ENCODE measurements around the gene TC2N. TPM values are rescaled to one million over a fixed set of nuclear protein-coding genes. Genes with fewer than 3 reads are reported as not detected.

TC2N gene
- total and polyA plus RNA-seq, 2 donors (not counting 3 experiments of a cell fraction or from before 2014, with no cell fraction given), result 0.40 TPM; not detected in 1

DNA sequence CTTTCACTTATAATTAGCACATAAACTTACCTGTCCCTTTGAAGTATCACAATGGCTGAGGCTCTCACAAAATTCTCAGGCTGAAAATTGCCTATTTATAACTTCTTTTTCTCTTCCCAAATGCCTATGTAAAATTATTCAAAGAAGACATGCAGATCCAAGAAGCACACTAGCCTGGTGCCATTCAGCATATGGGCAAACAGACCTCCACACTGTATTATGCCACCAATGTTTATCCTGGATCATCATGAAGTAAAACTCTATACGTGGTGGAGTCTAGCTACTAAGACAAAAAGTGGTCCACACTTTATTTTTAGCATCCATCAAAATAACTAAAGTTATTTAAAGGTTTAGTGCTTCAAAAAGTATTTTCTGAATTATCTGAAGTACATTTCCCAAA lies 15.8 kb downstream of the TC2N start:
- Histone ChIP-seq H3K4me3 (replicated peaks in 1 of 3; ENCODE audit: insufficient read depth in 1 of 3, low read depth in 1 of 3, low read length in 3 of 3) (no peak overlapping the region), H2AFZ (ENCODE audit: low read depth, low read length) (no peak overlapping the region), H3K9ac (replicated peaks; ENCODE audit: extremely low read depth, insufficient read depth, low read length) (no peak overlapping the region), H4K20me1 (replicated peaks; ENCODE audit: control insufficient read depth, extremely low read depth, insufficient read depth, low read length) (no peaks in the 10 kb centered on the region), H3K27ac (ENCODE audit: insufficient read depth, low read depth, low read length) (no peak overlapping the region), H3K4me1 (ENCODE audit: control insufficient read depth, extremely low read depth, insufficient read depth, low read length) (no peaks in the 10 kb centered on the region), H3K36me3 (ENCODE audit: control insufficient read depth in 2 of 2, extremely low read depth in 1 of 2, insufficient read depth in 2 of 2, low read length in 2 of 2) (no peaks in the 10 kb centered on the region), H3K4me2 (ENCODE audit: insufficient read depth, low read length) (no peak overlapping the region), H3K9me3 (replicated peaks; ENCODE audit: control insufficient read depth, insufficient read depth, low read length) (no peaks in the 10 kb centered on the region), H3K9me1 (replicated peaks; ENCODE audit: control insufficient read depth, extremely low read depth, insufficient read depth, low read length) (no peaks in the 10 kb centered on the region), H3K27me3 (ENCODE audit: control insufficient read depth in 2 of 2, insufficient read depth in 2 of 2, low read length in 2 of 2) (peaks cover 0 to 3% of the 10 kb centered on the region in 2 experiments), H3K79me2 (ENCODE audit: control insufficient read depth, insufficient read depth, low read length) (no peaks in the 10 kb centered on the region)
- no peak for TF ChIP-seq GATA2 (IDR thresholded peaks at IDR 0.05; ENCODE audit: insufficient read depth, insufficient read length, low read depth, low read length)
- TF ChIP-seq, protein P1, sequence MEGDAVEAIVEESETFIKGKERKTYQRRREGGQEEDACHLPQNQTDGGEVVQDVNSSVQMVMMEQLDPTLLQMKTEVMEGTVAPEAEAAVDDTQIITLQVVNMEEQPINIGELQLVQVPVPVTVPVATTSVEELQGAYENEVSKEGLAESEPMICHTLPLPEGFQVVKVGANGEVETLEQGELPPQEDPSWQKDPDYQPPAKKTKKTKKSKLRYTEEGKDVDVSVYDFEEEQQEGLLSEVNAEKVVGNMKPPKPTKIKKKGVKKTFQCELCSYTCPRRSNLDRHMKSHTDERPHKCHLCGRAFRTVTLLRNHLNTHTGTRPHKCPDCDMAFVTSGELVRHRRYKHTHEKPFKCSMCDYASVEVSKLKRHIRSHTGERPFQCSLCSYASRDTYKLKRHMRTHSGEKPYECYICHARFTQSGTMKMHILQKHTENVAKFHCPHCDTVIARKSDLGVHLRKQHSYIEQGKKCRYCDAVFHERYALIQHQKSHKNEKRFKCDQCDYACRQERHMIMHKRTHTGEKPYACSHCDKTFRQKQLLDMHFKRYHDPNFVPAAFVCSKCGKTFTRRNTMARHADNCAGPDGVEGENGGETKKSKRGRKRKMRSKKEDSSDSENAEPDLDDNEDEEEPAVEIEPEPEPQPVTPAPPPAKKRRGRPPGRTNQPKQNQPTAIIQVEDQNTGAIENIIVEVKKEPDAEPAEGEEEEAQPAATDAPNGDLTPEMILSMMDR (IDR thresholded peaks at IDR 0.05; ENCODE audit: extremely low read depth in 1 of 2, insufficient read depth in 1 of 2, low read depth in 1 of 2, low read length in 2 of 2), result no peak
- FAIRE-seq (no peak), DNase-seq (ENCODE audit: low read depth, low spot score) (no peak)
- CTCF ChIA-PET, result no interaction called here
- POLR2A ChIA-PET, result no interaction called here
- no TSS peak for BruUV-seq (replicated peaks)
- dilution Hi-C loops (cut with MboI; ENCODE audit: extremely low pct_ligation_motif_present, low sequenced_read_pairs), result no loop called here
- intact Hi-C loops (cut with micrococcal nuclease), result no loop called here

DNA sequence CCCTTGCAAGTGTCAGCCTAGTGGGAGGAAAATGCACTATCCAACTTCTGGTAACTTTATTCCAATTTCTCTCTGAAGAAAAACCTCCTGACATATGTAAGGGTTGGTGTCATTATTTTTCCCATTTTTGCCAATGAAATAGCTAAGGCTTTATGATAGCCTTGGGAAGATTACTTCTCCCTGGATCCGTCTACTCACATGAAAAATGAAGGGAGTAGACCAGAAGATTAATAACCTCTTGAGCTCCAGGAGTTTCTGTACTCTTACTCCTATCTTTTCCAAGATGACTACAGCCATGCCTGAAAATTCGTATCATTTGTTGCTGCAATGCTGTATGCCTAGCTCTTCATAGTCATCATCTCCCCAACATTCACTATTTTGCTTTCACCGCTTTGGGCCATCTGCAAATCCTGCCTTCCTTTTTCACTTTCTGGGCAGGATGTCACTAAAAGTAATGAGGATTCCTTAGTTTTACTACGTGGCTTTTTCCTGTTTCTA lies 18.8 kb downstream of the TC2N start:
- Histone ChIP-seq H3K27me3 (ENCODE audit: control insufficient read depth in 2 of 2, insufficient read depth in 2 of 2, low read length in 2 of 2) (peaks cover 0 to 3% of the 10 kb centered on the region in 2 experiments), H3K4me1 (ENCODE audit: control insufficient read depth, extremely low read depth, insufficient read depth, low read length) (no peaks in the 10 kb centered on the region), H3K9me1 (replicated peaks; ENCODE audit: control insufficient read depth, extremely low read depth, insufficient read depth, low read length) (no peaks in the 10 kb centered on the region), H3K79me2 (ENCODE audit: control insufficient read depth, insufficient read depth, low read length) (no peaks in the 10 kb centered on the region), H3K27ac (ENCODE audit: insufficient read depth, low read depth, low read length) (no peak overlapping the region), H3K9me3 (replicated peaks; ENCODE audit: control insufficient read depth, insufficient read depth, low read length) (no peaks in the 10 kb centered on the region), H3K4me3 (replicated peaks in 1 of 3; ENCODE audit: insufficient read depth in 1 of 3, low read depth in 1 of 3, low read length in 3 of 3) (no peak overlapping the region), H3K9ac (replicated peaks; ENCODE audit: extremely low read depth, insufficient read depth, low read length) (no peak overlapping the region), H3K4me2 (ENCODE audit: insufficient read depth, low read length) (no peak overlapping the region), H3K36me3 (ENCODE audit: control insufficient read depth in 2 of 2, extremely low read depth in 1 of 2, insufficient read depth in 2 of 2, low read length in 2 of 2) (no peaks in the 10 kb centered on the region), H4K20me1 (replicated peaks; ENCODE audit: control insufficient read depth, extremely low read depth, insufficient read depth, low read length) (no peaks in the 10 kb centered on the region), H2AFZ (ENCODE audit: low read depth, low read length) (no peak overlapping the region)
- ChIA-PET CTCF (no interaction called here), POLR2A (no interaction called here)
- DNase-seq (ENCODE audit: low read depth, low spot score) (no peak), FAIRE-seq (no peak)
- intact Hi-C loops (cut with micrococcal nuclease) (no loop called here), dilution Hi-C loops (cut with MboI; ENCODE audit: extremely low pct_ligation_motif_present, low sequenced_read_pairs) (no loop called here)
- BruUV-seq (replicated peaks), result no TSS peak
- TF ChIP-seq GATA2 (IDR thresholded peaks at IDR 0.05; ENCODE audit: insufficient read depth, insufficient read length, low read depth, low read length) (no peak), MAX (IDR thresholded peaks at IDR 0.05; ENCODE audit: insufficient read depth, insufficient read length) (no peak), MYC (IDR thresholded peaks at IDR 0.05; ENCODE audit: low read depth, low read length) (no peak), JUN (IDR thresholded peaks at IDR 0.05; ENCODE audit: borderline replicate concordance, insufficient read depth, insufficient read length, low read depth) (no peak), POLR2A (IDR thresholded peaks at IDR 0.05; ENCODE audit: low read depth, low read length) (no peak), EZH2 (IDR thresholded peaks at IDR 0.05; ENCODE audit: borderline replicate concordance, low read depth, low read length, severe bottlenecking) (no peak), FOS (IDR thresholded peaks at IDR 0.05; ENCODE audit: borderline replicate concordance, insufficient read depth, low read length) (no peak)
- TF ChIP-seq, protein P1 (IDR thresholded peaks at IDR 0.05; ENCODE audit: extremely low read depth in 1 of 2, insufficient read depth in 1 of 2, low read depth in 1 of 2, low read length in 2 of 2), result no peak

All from endothelial cell of umbilical vein (primary cell).